NCI-H2029 (cell line): ENCODE results near the gene METRNL.
"Not testable (repeated sequence)": the region's sequence is repeated elsewhere in the genome, so short reads cannot be mapped to it uniquely, and the experiment has no call there.

Source experiments
- DNase-seq: peaks from one replicate; lab custom pipeline; 2025; lab: John Stamatoyannopoulos, UW

METRNL gene

GRCh38 chr17:83123896-83124801 is 44.7 kb downstream of the METRNL start:
- DNase-seq, result no peak

- no peak for DNase-seq
These were observed 45.6 kb downstream of the METRNL start for GRCh38 chr17:83124871-83125514.

- no peak for DNase-seq
These were observed 46.3 kb downstream of the METRNL start for GRCh38 chr17:83125515-83126274.

GRCh38 chr17:83126275-83126811 is 46.9 kb downstream of the METRNL start:
- DNase-seq, result no peak

GRCh38 chr17:83127431-83128160 is 48.2 kb downstream of the METRNL start:
- DNase-seq, result no peak

GRCh38 chr17:83128306-83129240 is 49.2 kb downstream of the METRNL start:
- no peak for DNase-seq

- DNase-seq, result no peak
These were observed 50.3 kb downstream of the METRNL start for GRCh38 chr17:83129676-83130075.

- no peak for DNase-seq
These were observed 52.1 kb downstream of the METRNL start for GRCh38 chr17:83131401-83132011.

GRCh38 chr17:83132251-83133081 is 53.1 kb downstream of the METRNL start:
- DNase-seq, result no peak

- no peak for DNase-seq
These were observed 54.1 kb downstream of the METRNL start for GRCh38 chr17:83133302-83134121.

- not testable (repeated sequence) for DNase-seq
These were observed 55.0 kb downstream of the METRNL start for GRCh38 chr17:83134456-83134855.

- DNase-seq, result no peak
These were observed 56.3 kb downstream of the METRNL start for GRCh38 chr17:83135692-83136091.

GRCh38 chr17:83136156-83136555 is 56.7 kb downstream of the METRNL start:
- DNase-seq, result no peak

- DNase-seq, result no peak
These were observed 57.5 kb downstream of the METRNL start for GRCh38 chr17:83136931-83137330.

- no peak for DNase-seq
These were observed 58.1 kb downstream of the METRNL start for GRCh38 chr17:83137523-83137922.

- no peak for DNase-seq
These were observed 59.4 kb downstream of the METRNL start for GRCh38 chr17:83138820-83139219.

- DNase-seq, result not testable (repeated sequence)
These were observed 60.3 kb downstream of the METRNL start for GRCh38 chr17:83139541-83140248.

- not testable (repeated sequence) for DNase-seq
These were observed 60.8 kb downstream of the METRNL start for GRCh38 chr17:83140249-83140566.
